Activated naive CD8-positive, alpha-beta T cell (primary cell): ENCODE results near the gene ZRSR2.
A peak's percentile ranks its signal among the peaks of the same experiment; 100 is the strongest.

ENCODE experiments used
- H3K27ac Mint-ChIP-seq: one replicate; pipeline ENCODE4 v1.8.0; 2021; ENCODE audit warnings: mixed read lengths
- H3K27me3 Mint-ChIP-seq: one replicate; pipeline ENCODE4 v1.8.0; 2021; ENCODE audit warnings: mixed read lengths
- H3K36me3 Mint-ChIP-seq: one replicate; pipeline ENCODE4 v1.8.0; 2021; ENCODE audit warnings: mixed read lengths
- H3K4me1 Mint-ChIP-seq: one replicate; pipeline ENCODE4 v1.8.0; 2021; ENCODE audit warnings: low read depth, mixed read lengths
- H3K4me3 Mint-ChIP-seq: one replicate; pipeline ENCODE4 v1.8.0; 2021; ENCODE audit warnings: mild to moderate bottlenecking, mixed read lengths
- H3K9me3 Mint-ChIP-seq: one replicate; pipeline ENCODE4 v1.8.0; 2021; ENCODE audit warnings: low read depth, mixed read lengths

Gene ZRSR2

GRCh38 chrX:15854712-15855567 lies 64.7 kb downstream of the ZRSR2 start, which contains the start of gene AP1S2:
TSS of gene AP1S2 (minus strand) at chrX:15854813. CDS start at chrX:15852524, 2,289 bp downstream.
- Mint-ChIP-seq H3K4me1 (peaks cover 25% of the 10 kb centered on the region), H3K36me3 (no peaks in the 10 kb centered on the region), H3K27ac (peak within 1 kb of the TSS; percentile 95), H3K27me3 (no peaks in the 10 kb centered on the region), H3K9me3 (no peaks in the 10 kb centered on the region), H3K4me3 (peak within 1 kb of the TSS; percentile 89)

- Mint-ChIP-seq H3K4me3 (peak overlapping the region; percentile 89), H3K27ac (peak overlapping the region; percentile 95), H3K36me3 (no peaks in the 10 kb centered on the region), H3K9me3 (no peaks in the 10 kb centered on the region), H3K4me1 (peaks cover 22% of the 10 kb centered on the region), H3K27me3 (no peaks in the 10 kb centered on the region)
Measured at GRCh38 chrX:15855568-15856221, 65.4 kb downstream of the ZRSR2 start.

GRCh38 chrX:15856222-15856587 lies 65.9 kb downstream of the ZRSR2 start:
- Mint-ChIP-seq H3K27ac (peak overlapping the region; percentile 23), H3K27me3 (no peaks in the 10 kb centered on the region), H3K9me3 (no peaks in the 10 kb centered on the region), H3K36me3 (no peaks in the 10 kb centered on the region), H3K4me3 (no peak overlapping the region), H3K4me1 (peaks cover 22% of the 10 kb centered on the region)

GRCh38 chrX:15856636-15857035 lies 66.4 kb downstream of the ZRSR2 start:
- H3K4me1 Mint-ChIP-seq: peaks cover 21% of the 10 kb centered on the region
- no peak overlapping the region for H3K4me3 Mint-ChIP-seq
- H3K27ac Mint-ChIP-seq: peak overlapping the region; percentile 23
- H3K27me3 Mint-ChIP-seq: no peaks in the 10 kb centered on the region
- H3K9me3 Mint-ChIP-seq: no peaks in the 10 kb centered on the region
- H3K36me3 Mint-ChIP-seq: no peaks in the 10 kb centered on the region

- Mint-ChIP-seq H3K27ac (no peak overlapping the region), H3K4me1 (peaks cover 12% of the 10 kb centered on the region), H3K4me3 (no peak overlapping the region), H3K27me3 (no peaks in the 10 kb centered on the region), H3K9me3 (no peaks in the 10 kb centered on the region), H3K36me3 (no peaks in the 10 kb centered on the region)
Measured at GRCh38 chrX:15858051-15858450, 67.8 kb downstream of the ZRSR2 start.

- Mint-ChIP-seq H3K36me3 (no peaks in the 10 kb centered on the region), H3K27ac (no peak overlapping the region), H3K9me3 (no peaks in the 10 kb centered on the region), H3K4me1 (peaks cover 3% of the 10 kb centered on the region), H3K27me3 (no peaks in the 10 kb centered on the region), H3K4me3 (no peak overlapping the region)
Measured at GRCh38 chrX:15860921-15861320, 70.6 kb downstream of the ZRSR2 start.

GRCh38 chrX:15864023-15864422 lies 73.7 kb downstream of the ZRSR2 start:
- H3K4me1 Mint-ChIP-seq: no peaks in the 10 kb centered on the region
- no peak overlapping the region for H3K27ac Mint-ChIP-seq
- H3K27me3 Mint-ChIP-seq: no peaks in the 10 kb centered on the region
- no peaks in the 10 kb centered on the region for H3K36me3 Mint-ChIP-seq
- no peaks in the 10 kb centered on the region for H3K9me3 Mint-ChIP-seq
- H3K4me3 Mint-ChIP-seq: no peak overlapping the region

GRCh38 chrX:15864629-15865028 lies 74.3 kb downstream of the ZRSR2 start:
- no peaks in the 10 kb centered on the region for H3K27me3 Mint-ChIP-seq
- H3K9me3 Mint-ChIP-seq: no peaks in the 10 kb centered on the region
- H3K36me3 Mint-ChIP-seq: no peaks in the 10 kb centered on the region
- H3K4me1 Mint-ChIP-seq: no peaks in the 10 kb centered on the region
- no peak overlapping the region for H3K27ac Mint-ChIP-seq
- H3K4me3 Mint-ChIP-seq: no peak overlapping the region

GRCh38 chrX:15866147-15866546 lies 75.9 kb downstream of the ZRSR2 start:
- Mint-ChIP-seq H3K9me3 (no peaks in the 10 kb centered on the region), H3K36me3 (no peaks in the 10 kb centered on the region), H3K27ac (no peak overlapping the region), H3K27me3 (no peaks in the 10 kb centered on the region), H3K4me3 (no peak overlapping the region), H3K4me1 (no peaks in the 10 kb centered on the region)

GRCh38 chrX:15869695-15870094 lies 79.4 kb downstream of the ZRSR2 start:
- Mint-ChIP-seq H3K4me1 (no peaks in the 10 kb centered on the region), H3K9me3 (no peaks in the 10 kb centered on the region), H3K27ac (no peak overlapping the region), H3K4me3 (no peak overlapping the region), H3K27me3 (no peaks in the 10 kb centered on the region), H3K36me3 (no peaks in the 10 kb centered on the region)

- Mint-ChIP-seq H3K27me3 (no peaks in the 10 kb centered on the region), H3K4me3 (no peak overlapping the region), H3K36me3 (no peaks in the 10 kb centered on the region), H3K9me3 (no peaks in the 10 kb centered on the region), H3K4me1 (no peaks in the 10 kb centered on the region), H3K27ac (no peak overlapping the region)
Measured at GRCh38 chrX:15870310-15870709, 80.0 kb downstream of the ZRSR2 start.
